K562 (cell line): ENCODE measurements around the gene ADGRB2. TPM values are rescaled to one million over a fixed set of nuclear protein-coding genes. Genes with fewer than 3 reads are reported as not detected.
A peak's percentile ranks its signal among the peaks of the same experiment; 100 is the strongest.

ENCODE experiments used
- CTBP1 ChIP-seq: fragments of 450-650 bp; IDR thresholded peaks from 2 replicates; pipeline ENCODE4 v1.6.1; 2016; ENCODE audit warnings: borderline replicate concordance
- E4F1 ChIP-seq: fragments of 250-450 bp; sonication (Bioruptor Pico); IDR thresholded peaks from 2 replicates; pipeline ENCODE4 v1.5.0; 2021; ENCODE audit warnings: mild to moderate bottlenecking, borderline replicate concordance
- POLR2A ChIP-seq: fragments of 450-650 bp; conservative IDR thresholded peaks from 2 replicates; pipeline ENCODE4 v1.6.1; 2016
- PREB ChIP-seq: sonication (generic); formaldehyde crosslinking; IDR thresholded peaks from 2 replicates; pipeline ENCODE4 v1.8.1; 2023; ENCODE audit warnings: mild to moderate bottlenecking, missing genetic modification reagents
- REST ChIP-seq, 2 experiments: fragments of 450-650 bp; formaldehyde crosslinking in 1 of 2; IDR thresholded peaks; 2 replicates each; pipeline versions ENCODE4 v1.4.0 to v1.6.1; 2014 to 2020; ENCODE audit warnings: mild to moderate bottlenecking in 2 of 2, borderline replicate concordance in 1 of 2, low read depth in 1 of 2
- SMARCE1 ChIP-seq: fragments of 450-650 bp; IDR thresholded peaks from 2 replicates; pipeline ENCODE4 v1.7.1; 2016; ENCODE audit warnings: mild to moderate bottlenecking
- SMC3 ChIP-seq: conservative IDR thresholded peaks from 2 replicates; pipeline ENCODE4 v1.6.1; 2011; ENCODE audit warnings: low read depth, low read length, improper control_type of control experiment; ENCODE audit not compliant: insufficient read depth
- VEZF1 ChIP-seq: fragments of 200-800 bp; sonication (Bioruptor generic); IDR thresholded peaks from 2 replicates; pipeline ENCODE4 v1.6.1; 2017; ENCODE audit warnings: missing genetic modification characterization, missing compliant biosample characterization
- ZBTB2 ChIP-seq: fragments of 450-650 bp; IDR thresholded peaks from 2 replicates; pipeline ENCODE4 v1.6.1; 2016; ENCODE audit warnings: antibody characterized with exemption
- ZNF41 ChIP-seq: fragments of 250-450 bp; sonication (Bioruptor Pico); conservative IDR thresholded peaks from 2 replicates; pipeline ENCODE4 v1.4.0; 2020; ENCODE audit warnings: mild to moderate bottlenecking
- ZNF75A ChIP-seq: fragments of 450-650 bp; formaldehyde crosslinking; IDR thresholded peaks from 2 replicates; pipeline ENCODE4 v1.4.0; 2020; ENCODE audit warnings: mild to moderate bottlenecking
- polyA plus RNA-seq, 8 experiments: library from polyadenylated mRNA; depleted of rRNA in 4 of 8; stranded (reverse) in 5 of 8; unstranded in 3 of 8; fragments of >200 nt; fragmentation: Nextera tagmentation in 2 of 8; fragmentation: Illumina TruSeq in 1 of 8; extraction: Ambion mirVana in 2 of 8; extraction: Trizol in 1 of 8; gene quantifications; 2 replicates each; pipeline versions ENCODE4 v1.2.1 to v1.2.3, GENCODE V29; 2011 to 2014; ENCODE audit warnings: inconsistent platforms in 1 of 8, missing spikeins in 1 of 8
- total RNA-seq, 7 experiments: library from RNA; depleted of rRNA in 6 of 7; stranded (reverse); fragments of >200 nt in 6 of 7; fragmentation: Illumina TruSeq in 2 of 7; extraction: Trizol in 2 of 7; gene quantifications; 2 replicates each; pipeline versions ENCODE4 v1.2.1 to v1.2.3, GENCODE V29; 2011 to 2021; ENCODE audit warnings: low replicate concordance in 1 of 7

Gene ADGRB2
- total and polyA plus RNA-seq, 9 of the 15 experiments (the other 6 are each of a cell fraction or from before 2014, with no cell fraction given), result 0.04 to 0.23 (median 0.20) TPM; not detected in 2

GRCh38 chr1:31762726-31763670, 1.1 kb downstream of the ADGRB2 start (continued):
- TF ChIP-seq ZBTB2 (no peak), E4F1 (CRISPR knock-in tag) (no peak), ZNF75A (CRISPR knock-in tag) (no peak), VEZF1 (CRISPR knock-in tag) (no peak), SMARCE1 (no peak), CTBP1 (peak; percentile 45; the same call in 1 of the 2 replicates), PREB (no peak), ZNF41 (CRISPR knock-in tag) (no peak), REST (IDR thresholded peaks at IDR 0.05; ENCODE audit: borderline replicate concordance) (peak; percentile 51; the same call in 1 of the 2 replicates), REST (CRISPR knock-in tag; IDR thresholded peaks at IDR 0.05; ENCODE audit: low read depth) (no peak), POLR2A (no peak), SMC3 (peak; percentile 34; the same call in 1 of the 2 replicates)
